Measurements from ENCODE around the gene ASB13.

The ASB13 gene, protein sequence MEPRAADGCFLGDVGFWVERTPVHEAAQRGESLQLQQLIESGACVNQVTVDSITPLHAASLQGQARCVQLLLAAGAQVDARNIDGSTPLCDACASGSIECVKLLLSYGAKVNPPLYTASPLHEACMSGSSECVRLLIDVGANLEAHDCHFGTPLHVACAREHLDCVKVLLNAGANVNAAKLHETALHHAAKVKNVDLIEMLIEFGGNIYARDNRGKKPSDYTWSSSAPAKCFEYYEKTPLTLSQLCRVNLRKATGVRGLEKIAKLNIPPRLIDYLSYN

DNA sequence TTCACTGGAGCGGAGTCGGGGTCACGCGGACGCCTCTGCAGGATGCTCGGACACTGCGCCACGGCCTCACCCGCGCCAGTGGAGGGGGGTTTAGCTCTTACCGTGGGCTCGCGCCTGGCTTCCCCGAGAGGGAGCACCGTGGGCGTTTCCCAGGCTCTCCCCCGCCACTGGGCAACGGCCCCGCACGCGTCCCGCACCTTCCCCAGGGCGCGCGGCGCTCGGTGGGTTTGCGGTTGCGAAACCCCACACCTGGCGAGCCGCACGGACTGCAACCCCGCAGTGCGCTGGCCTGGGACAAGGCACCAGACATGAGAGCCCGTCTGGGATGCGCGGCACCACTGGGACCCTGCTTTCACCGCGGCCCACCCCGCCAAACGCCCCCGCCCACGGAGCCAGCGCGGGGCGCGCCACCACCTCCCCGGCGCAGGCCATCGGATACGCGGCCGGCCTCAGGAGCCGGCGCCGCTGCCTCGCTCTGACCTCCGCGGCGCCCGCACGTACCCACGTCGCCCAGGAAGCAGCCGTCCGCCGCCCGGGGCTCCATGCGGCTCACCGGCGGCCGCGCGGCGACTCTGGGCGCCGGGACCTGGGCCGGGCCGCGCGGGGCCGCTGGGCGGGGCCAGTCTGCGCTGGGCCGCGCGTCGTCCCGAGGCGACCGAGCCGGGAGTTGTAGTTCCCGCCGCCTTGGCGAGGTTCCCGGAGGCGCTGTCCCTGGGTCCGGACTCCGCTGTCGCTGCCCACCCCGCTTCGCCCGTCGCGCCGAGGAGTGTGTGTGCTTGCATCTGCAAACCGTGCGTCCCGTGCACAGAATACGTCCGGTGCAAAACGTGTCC is at the start of gene ASB13:
Gene ASB13 (minus strand): TSS at position 588 of the 833 bp plus-strand sequence. CDS start 44 bp downstream, at position 544.
- no peak for DNase-seq (ENCODE audit: low read depth in 2 of 2)

DNA sequence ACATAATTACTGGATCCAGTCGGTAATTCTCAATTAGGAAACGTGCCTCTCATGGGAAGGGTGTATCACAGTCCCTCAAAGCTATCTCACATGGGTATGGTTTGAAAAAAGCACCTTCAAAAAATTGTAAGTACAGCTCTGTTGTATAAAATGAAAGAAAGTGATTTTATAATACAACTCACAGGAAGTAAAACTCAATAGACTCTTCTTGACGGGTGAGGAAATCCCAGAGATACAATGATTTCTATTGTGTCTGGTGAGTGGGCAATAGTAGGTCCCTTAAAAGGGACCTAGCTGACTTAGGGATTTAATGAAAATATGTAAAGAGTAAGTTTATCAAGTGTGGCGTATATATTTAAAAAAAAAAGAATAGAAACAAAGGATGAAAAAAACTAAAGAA is 45.2 kb upstream of the ASB13 start:
- no peak for DNase-seq (ENCODE audit: low read depth in 2 of 2)

DNA sequence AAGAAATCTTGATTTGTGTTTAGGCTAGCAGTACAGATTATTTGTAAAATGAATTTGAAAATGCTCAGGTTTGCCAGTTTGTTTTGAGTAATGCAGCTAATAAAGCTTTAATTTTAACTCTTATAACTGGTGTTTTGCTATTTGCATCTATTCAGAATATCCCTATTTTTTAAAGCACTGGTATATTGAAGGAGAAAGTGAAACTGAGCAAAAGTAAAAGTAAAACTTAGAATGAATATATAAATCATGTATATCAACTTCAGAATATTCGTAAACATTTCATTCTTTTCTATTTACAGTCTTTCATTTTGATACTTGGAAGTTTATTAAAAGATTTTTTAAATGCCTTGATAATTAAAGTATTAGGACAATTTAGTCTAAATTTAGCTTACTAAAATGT is 44.5 kb upstream of the ASB13 start:
- DNase-seq (ENCODE audit: low read depth in 2 of 2), result no peak

DNA sequence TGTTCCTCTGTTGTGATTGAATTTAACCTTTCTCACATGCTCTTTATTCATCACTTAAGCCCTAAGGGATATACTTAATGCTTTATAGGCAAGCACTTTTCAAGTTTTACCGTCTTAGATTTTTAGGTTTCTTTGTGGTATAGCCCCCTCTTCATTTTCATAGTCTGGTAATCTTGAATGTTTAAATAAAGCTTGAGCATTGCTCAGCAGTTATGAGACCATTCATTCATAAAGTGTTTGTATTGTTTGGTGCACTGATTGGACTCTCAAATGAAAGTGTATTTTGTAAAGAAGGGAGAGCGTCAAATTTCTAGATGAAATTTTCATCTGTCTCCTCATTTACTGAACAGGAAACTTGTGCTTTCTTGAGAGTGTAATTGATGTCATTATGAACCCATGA is 43.5 kb upstream of the ASB13 start:
- no peak for DNase-seq (ENCODE audit: low read depth in 2 of 2)

DNA sequence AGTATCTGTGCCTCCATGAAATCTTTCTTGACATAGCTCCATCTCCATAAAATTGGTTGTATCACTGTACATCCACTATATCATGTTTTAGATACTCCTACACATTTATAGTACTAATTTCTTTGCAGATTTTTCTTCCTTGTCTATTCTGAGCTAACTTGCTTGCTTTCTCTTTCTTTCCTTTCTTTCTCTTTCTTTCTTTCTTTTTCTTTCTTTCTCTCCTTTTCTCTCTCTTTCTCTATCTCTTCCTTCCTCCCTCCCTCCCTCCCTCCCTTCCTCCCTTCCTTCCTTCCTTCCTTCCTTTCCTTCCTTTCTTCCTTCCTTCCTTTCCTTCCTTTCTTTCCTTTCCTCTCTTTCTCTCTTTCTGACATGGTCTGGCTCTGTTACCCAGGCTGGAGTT is 42.0 kb upstream of the ASB13 start:
- no peak for DNase-seq (ENCODE audit: low read depth in 2 of 2)

DNA sequence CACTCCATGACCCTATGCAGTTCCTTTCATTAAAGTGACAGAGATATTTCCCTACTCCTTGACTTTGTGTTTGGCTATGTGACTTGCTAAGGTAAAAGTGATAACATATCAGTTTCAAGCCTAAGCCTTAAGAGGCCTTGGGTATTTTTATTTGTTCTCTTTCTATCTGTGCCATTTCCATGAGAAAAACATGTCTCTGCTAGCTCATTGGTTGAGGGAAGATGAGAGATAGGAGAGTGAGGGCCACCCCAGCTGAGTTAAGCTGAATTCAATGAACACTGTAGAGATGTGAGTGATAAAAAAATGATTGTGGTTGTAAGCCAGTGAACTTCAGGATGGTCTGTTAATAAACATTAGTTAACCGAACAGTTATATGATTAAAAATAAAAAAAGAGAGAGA is 31.7 kb upstream of the ASB13 start:
- DNase-seq (ENCODE audit: low read depth in 2 of 2), result no peak

DNA sequence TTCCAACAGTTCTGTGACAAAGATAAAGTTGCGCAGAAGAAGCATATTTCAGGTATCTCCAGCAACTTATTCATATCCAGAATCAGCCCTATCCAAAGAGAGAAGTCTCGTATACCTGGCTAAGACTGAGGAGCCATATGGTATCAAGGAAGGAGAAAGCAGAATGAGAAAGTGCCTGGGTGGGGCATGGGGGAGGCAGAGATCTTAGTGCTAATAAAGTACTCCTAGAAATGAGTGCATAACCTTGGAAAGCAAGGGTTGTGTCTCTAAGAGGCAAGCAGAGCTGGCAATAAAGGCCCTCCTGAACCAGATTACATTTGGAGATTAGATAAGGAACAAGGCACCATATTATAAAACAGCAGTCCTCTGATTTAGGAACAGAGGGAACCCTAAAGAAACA is 30.9 kb upstream of the ASB13 start:
- no peak for DNase-seq (ENCODE audit: low read depth in 2 of 2)

DNA sequence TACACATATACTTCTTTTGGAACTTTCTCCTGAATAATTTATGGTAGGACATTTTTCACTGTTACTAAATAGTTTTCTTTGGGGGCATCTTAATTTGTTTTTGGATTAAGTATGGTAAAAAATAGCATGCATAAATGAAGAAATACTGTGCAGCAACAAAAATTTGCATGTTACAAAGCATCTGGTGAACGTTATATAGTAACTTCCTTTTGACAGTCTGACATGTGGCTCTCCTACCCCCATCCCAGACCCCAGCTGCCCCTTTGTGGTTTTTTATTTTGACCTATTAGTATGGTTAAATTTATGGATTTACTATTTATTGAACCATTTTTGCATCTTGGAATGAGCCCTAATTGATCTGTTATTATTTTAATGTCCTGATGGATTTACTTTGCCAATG is 28.2 kb upstream of the ASB13 start:
- DNase-seq (ENCODE audit: low read depth in 2 of 2), result no peak

DNA sequence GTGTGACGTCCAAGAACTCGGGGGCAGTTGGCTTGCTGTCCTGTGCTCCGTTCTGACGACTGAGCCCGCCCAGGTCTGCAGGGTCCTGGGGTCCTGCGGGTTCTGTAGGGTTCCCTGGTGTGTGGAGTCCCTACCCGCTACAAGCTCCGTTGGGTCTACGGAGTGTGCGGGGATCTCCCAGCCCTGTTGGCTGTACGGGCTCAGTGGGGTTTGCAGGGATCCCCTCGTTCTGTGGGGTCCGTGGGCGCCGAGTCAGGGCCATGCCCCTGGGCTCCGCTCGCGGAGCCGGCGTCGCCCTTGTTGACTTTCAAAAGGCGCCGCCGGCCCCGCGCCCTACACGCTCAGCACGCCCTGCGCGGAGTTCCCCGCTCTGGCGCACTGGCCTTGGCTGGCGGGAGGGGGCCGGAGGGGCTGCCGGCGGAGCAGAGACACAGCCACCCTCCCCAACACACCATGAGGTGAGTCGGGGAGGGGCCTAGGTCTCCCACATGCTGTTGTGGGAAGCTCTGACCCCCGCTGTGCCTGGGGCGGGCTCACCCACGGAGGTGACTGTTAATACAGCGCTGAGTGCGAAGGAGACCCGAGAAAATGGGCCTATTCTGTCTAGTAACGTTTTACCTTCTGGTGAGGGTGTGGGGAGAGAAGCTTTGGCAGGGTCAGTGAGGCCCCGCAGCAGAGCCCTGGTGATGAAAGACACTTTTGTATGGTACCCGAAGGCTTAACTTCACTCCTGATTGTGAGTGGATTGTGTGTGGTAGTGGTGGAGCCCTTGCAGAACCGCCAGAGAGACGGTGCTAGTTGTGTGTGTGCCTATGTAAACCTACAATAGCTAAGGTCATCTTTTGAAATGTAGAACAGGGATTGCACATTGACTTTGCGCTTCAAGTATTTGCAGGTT is 26.3 kb upstream of the ASB13 start:
- DNase-seq (ENCODE audit: low read depth in 2 of 2), result no peak

DNA sequence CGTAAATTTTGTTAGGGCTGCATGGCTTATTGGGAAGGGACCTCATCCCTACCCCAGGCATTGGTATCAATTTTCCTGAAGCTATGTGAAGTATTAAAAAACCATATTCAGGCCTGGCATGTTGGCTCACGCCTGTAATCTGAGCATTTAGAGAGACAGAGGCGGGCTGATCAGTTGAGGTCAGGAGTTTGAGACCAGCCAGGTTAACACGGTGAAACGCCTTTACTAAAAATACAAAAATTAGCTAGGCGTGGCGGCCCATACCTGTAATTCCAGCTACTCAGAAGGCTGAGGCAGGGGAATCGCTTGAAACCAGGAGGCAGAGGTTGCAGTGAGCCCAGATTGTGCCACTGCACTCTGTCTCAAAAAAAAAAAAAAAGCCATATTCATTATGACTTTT is 25.4 kb upstream of the ASB13 start:
- no peak for DNase-seq (ENCODE audit: low read depth in 2 of 2)

DNA sequence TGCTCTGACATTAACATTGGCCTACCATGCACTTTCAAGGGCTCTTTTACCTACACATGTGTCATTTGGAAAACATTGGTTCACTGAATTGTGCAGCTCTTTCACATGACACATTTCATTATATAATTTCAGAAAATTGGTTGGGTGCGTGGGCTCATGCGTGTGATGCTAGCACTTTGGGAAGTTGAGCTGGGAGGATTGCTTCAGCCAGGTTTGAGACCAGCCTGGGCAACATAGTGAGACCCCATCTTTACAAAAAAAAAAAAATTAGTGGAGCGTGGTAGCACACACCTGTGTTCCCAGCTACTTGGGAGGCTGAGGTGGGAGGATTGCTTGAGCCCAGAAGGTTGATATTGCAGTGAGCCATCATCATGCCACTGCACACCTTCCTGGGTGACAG is 22.2 kb upstream of the ASB13 start:
- DNase-seq (ENCODE audit: low read depth in 2 of 2), result no peak

DNA sequence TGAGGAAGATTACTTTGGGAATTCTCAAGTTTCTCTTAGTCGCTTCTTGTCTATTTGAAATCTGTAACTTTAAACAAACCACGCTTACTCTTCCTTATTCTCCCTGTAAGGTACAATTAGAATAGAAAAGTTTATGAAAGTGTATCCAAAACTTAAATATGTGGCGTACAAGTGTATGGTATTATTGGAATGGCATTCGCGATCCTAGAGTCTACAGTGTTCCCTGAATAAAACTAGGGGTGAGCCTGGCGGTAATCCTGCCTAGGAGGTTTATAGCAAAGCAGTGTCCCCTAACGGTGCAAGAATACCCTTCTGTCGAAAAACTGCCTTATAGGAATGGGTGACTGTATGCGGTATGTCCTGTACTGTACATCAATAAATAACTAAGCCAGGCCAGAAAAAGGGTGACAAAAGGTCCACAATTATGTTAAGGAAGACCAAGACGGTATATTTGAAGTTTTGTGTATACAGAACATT is 19.4 kb upstream of the ASB13 start:
- DNase-seq (ENCODE audit: low read depth in 2 of 2), result no peak

DNA sequence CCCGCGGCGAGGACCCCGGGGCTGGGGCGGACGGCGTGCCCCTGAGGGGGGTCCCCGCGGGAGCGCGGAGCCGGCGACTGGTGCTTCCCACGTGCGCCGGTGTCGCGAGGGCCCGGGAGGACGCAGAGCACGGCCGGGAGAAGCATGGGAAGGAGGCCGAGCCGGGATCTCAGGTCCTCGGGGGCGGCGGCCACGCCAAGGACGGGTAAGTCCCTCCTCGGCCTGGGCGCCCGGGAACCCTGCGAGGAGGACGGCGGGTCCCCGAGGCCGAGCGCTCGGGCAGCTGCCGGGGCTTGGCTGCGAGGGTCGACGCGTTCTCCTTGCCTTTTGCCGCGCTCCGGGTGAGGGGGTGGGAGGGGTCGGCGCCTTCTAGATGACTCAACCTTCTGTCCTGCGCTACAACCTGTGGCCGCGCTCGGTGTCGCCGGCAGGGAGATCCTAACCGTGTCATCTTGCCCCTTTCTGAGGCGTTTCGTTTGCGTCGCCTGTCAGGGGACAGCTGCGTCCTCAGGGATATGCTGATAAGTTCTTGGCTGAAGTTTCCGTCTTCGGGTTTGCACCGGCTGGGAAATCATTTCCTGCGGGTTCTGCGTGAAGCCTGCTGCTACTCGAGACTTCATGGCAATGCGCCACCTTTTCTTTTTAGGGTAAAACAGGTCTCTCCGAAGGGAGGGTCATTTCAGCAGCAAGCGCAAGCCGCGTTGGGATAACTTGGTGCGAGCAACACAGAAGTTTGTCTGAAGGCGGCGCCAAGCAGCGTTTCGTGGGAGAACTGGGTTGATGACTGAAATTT is 18.8 kb upstream of the ASB13 start:
- peak in 1 of 2 experiments; percentile 39 for DNase-seq (ENCODE audit: low read depth in 2 of 2)

DNA sequence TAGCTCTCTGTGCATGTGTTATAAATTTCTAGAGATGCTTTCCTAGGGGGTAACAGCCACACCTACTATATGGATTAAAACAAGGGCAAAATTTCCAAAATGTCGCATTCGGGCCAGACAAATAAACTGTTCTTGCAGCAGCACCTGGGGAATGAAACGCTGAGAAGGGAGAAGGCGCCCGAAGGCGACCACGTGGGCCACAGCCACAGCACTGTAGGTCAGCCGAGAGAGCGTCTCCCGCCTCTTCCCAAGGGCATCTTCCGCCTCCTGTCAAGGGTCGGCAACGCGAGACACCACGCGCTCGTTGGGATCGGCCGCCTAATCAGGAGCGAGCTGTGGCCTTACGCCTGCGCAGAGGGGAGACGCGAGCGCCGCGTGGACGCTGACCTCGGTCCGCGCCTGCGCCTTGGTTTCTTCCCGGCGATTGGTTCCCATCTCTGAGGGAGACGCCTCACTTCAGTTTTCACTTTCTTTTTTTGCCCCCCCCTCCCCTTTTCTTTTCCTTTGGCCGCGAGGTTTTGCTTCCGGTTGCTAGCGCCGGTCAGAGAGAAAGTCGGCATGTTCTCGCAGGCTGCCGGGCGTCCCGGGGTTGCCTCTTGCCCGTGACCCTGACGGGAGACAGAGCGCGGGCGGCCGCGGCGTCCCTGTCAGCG is 18.0 kb upstream of the ASB13 start, which contains the start of gene TASOR2:
Gene TASOR2 (plus strand): TSS at position 521 of the 653 bp plus-strand sequence. CDS start 35,805 bp downstream, outside the sequence.
- peak; percentile 94 for DNase-seq (ENCODE audit: low read depth in 2 of 2)

DNA sequence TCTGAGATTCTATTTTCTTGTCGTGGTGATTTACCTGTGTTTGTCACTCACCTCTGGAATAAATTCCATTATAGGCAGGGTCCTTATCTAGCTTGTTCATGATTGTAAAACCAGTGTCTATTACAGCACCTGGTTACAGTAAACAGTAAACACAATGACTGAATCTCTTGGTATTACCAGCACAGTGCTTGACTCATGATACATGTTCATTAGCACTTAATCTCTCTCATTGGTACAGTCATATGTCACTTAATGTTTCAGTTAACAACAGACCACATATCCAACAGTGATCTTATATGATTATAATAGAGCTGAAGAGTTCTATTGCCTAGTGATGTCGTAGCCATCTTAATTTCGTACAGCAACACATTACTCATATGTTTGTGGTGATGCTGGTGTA is 16.7 kb upstream of the ASB13 start:
- DNase-seq (ENCODE audit: low read depth in 2 of 2), result no peak

DNA sequence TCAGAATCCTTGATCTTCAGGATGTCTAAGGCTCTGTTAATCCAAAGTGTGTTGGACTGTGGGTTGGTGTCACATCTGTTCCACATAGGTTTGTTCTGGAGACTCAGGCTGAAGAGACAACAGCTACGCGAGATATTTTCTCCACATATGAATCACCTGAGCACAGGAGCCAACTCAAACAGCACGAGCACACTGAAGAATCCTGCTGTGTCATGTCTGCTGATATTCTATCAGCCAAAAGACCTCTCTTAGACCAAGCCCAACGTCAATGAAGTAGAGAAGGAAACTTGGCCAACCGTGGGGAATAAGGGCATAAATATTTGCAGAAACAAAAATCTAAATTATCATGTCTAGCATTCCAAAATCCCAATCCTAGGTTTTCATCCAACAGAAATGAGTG is 15.5 kb upstream of the ASB13 start:
- no peak for DNase-seq (ENCODE audit: low read depth in 2 of 2)

DNA sequence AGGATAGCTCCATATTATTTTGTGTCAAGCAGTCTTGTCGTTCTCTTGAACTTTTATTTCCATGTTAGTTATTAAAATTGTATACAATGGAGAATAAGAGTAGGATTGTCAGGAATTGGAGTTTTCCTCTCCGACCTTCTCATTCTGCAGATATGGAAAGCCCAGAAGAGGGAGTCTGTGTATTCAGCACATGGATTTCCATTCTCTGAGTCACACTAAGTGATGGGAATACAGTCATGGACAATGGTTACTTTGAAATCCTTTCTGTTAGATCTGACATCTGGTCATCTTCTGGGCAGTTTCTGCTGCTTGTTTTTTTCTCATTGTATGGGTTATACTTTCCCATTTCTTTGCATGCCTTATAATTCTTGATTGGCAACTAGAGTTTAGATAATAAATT is 13.2 kb upstream of the ASB13 start:
- no peak for DNase-seq (ENCODE audit: low read depth in 2 of 2)

DNA sequence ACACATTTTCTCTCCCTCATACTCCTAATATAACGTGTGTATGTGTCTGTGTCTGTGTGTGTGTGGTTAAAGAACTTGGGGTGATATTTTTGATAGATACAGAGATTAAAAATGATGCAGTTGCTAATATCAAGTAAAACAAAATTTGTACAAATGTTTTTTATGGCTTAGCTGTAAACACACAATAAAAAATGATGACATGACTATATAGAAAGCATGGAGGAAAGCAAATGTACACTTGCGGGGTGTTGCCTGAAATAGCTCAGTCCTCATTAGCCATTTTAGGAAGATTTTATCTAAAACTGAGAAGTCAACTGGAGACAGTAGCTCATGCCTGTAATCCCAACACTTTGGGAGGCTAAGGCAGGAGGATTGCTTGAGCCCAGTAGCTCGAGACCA is 12.6 kb upstream of the ASB13 start:
- no peak for DNase-seq (ENCODE audit: low read depth in 2 of 2)

DNA sequence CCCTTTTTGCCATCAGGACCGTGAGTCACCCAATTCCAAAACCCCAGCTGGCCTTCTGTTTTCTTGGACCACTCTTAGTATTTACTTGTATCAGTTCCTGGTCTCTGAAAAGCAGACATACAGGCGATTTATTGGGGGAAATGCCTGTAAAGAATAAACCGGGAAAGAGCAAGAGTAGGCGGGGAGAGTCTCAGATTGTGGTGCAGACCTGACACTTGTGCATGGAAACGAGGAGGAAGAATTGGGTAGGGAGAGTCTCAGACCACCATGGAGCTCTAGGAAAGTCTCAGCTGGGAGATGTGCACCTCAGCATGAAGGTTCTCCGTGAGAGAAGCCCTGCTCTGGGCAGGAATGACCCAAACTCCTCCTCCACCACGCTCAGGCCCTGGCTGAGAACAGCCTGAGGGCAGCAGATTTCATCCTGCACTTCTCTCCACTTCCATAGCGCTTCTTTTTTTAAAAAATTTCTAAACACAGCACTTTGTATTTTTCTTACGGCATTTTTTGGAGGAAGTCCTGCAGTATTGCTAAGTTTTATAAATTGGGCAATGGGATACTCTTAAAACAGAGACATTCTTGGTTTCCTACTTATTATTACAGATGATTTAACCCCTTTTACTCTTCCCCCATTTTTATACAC is 12.1 kb upstream of the ASB13 start:
- DNase-seq (ENCODE audit: low read depth in 2 of 2), result no peak

Data from fibroblast of skin of left quadriceps (primary cell).